Measurements from ENCODE around the gene RHOV. TPM values are rescaled to one million over a fixed set of nuclear protein-coding genes. Genes with fewer than 3 reads are reported as not detected.

Gene RHOV
- polyA plus RNA-seq (1.9 and 2.8 TPM in 2 replicates), polyA minus RNA-seq (1.9 and 2.3 TPM in 2 replicates)

GRCh38 chr15:40873694-40874561 is at the start of gene RHOV:
Gene RHOV (minus strand): TSS chr15:40874234. CDS start chr15:40874139, 95 bp downstream.
- Histone ChIP-seq H2AFZ (ENCODE audit: low read depth, low read length) (peak within 1 kb of the TSS; percentile 46), H3K36me3 (ENCODE audit: insufficient read depth, low read length) (no peaks in the 10 kb centered on the region), H3K4me3 (ENCODE audit: low read length) (peak within 1 kb of the TSS; percentile 75), H3K9ac (ENCODE audit: low read length) (peak within 1 kb of the TSS; percentile 67), H3K27ac (ENCODE audit: low read length) (no peak within 1 kb of the TSS), H4K20me1 (ENCODE audit: insufficient read depth) (no peaks in the 10 kb centered on the region), H3K27me3 (ENCODE audit: insufficient read depth, low read depth, low read length) (peaks cover 10% of the 10 kb centered on the region), H3K79me2 (replicated peaks; ENCODE audit: insufficient read depth, low read length) (no peaks in the 10 kb centered on the region), H3K9me3 (ENCODE audit: low read length) (no peaks in the 10 kb centered on the region), H3F3A (ENCODE audit: insufficient read depth, low read length, poor library complexity, severe bottlenecking) (no peaks in the 10 kb centered on the region), H3K9me2 (ENCODE audit: insufficient read depth, low read length) (no peaks in the 10 kb centered on the region), H3K4me2 (ENCODE audit: low read length) (peak within 1 kb of the TSS; percentile 64)
- TF ChIP-seq RAD21 (conservative IDR thresholded peaks at IDR 0.05) (no peak), POLR2AphosphoS5 (IDR thresholded peaks at IDR 0.05) (no peak), TAF1 (IDR thresholded peaks at IDR 0.05; ENCODE audit: low read depth) (peak; percentile 44), EP300 (conservative IDR thresholded peaks at IDR 0.05; ENCODE audit: poor library complexity, severe bottlenecking) (no peak), REST (IDR thresholded peaks at IDR 0.05; ENCODE audit: borderline replicate concordance) (no peak), CTCF (IDR thresholded peaks at IDR 0.05; ENCODE audit: poor library complexity, severe bottlenecking) (peak; percentile 57), MXI1 (conservative IDR thresholded peaks at IDR 0.05; ENCODE audit: poor library complexity, severe bottlenecking) (no peak), EZH2 (IDR thresholded peaks at IDR 0.05; ENCODE audit: borderline replicate concordance, insufficient read depth, low read length, poor library complexity, severe bottlenecking) (no peak), SMC3 (conservative IDR thresholded peaks at IDR 0.05; ENCODE audit: poor library complexity) (no peak)

GRCh38 chr15:40923551-40923950 is 49.5 kb upstream of the RHOV start:
- Histone ChIP-seq H3K36me3 (ENCODE audit: insufficient read depth, low read length) (no peaks in the 10 kb centered on the region), H3F3A (ENCODE audit: insufficient read depth, low read length, poor library complexity, severe bottlenecking) (no peaks in the 10 kb centered on the region), H3K79me2 (replicated peaks; ENCODE audit: insufficient read depth, low read length) (no peaks in the 10 kb centered on the region), H4K20me1 (ENCODE audit: insufficient read depth) (no peaks in the 10 kb centered on the region), H3K9ac (ENCODE audit: low read length) (no peak overlapping the region), H3K9me3 (ENCODE audit: low read length) (no peaks in the 10 kb centered on the region), H3K27ac (ENCODE audit: low read length) (no peak overlapping the region), H3K4me3 (ENCODE audit: low read length) (no peak overlapping the region), H2AFZ (ENCODE audit: low read depth, low read length) (no peak overlapping the region), H3K4me2 (ENCODE audit: low read length) (no peak overlapping the region), H3K9me2 (ENCODE audit: insufficient read depth, low read length) (no peaks in the 10 kb centered on the region), H3K27me3 (ENCODE audit: insufficient read depth, low read depth, low read length) (peaks cover 61% of the 10 kb centered on the region)
- no peak for TF ChIP-seq EP300 (conservative IDR thresholded peaks at IDR 0.05; ENCODE audit: poor library complexity, severe bottlenecking)
- TF ChIP-seq CTCF (IDR thresholded peaks at IDR 0.05; ENCODE audit: poor library complexity, severe bottlenecking): no peak
- TF ChIP-seq TAF1 (IDR thresholded peaks at IDR 0.05; ENCODE audit: low read depth): no peak
